Esophagus squamous epithelium (tissue), 5 donors: ENCODE measurements around the gene FLNB. TPM values are rescaled to one million over a fixed set of nuclear protein-coding genes. Genes with fewer than 3 reads are reported as not detected.

Source experiments
- DNase-seq: peaks from one replicate; lab custom pipeline; 2025; lab: John Stamatoyannopoulos, UW
- H3K27ac ChIP-seq, 4 donors: fragments of 200-600 bp; sonication (generic); one replicate each; pipeline ENCODE4 v1.5.1; 2016 to 2019; ENCODE audit warnings: mild to moderate bottlenecking in 1 of 4
- H3K27me3 ChIP-seq, 4 donors: fragments of 200-600 bp; sonication (generic); 1 replicate in 3 of 4; 2 replicates in 1 of 4; pipeline versions ENCODE4 v1.5.1 to v1.6.0; 2017 to 2021; ENCODE audit warnings: antibody characterized with exemption in 1 of 4
- H3K36me3 ChIP-seq, 3 donors: fragments of 200-600 bp; sonication (generic); one replicate each; pipeline ENCODE4 v1.5.1; 2016 to 2019
- H3K4me1 ChIP-seq, 3 donors: fragments of 200-600 bp; sonication (generic); one replicate each; pipeline ENCODE4 v1.5.1; 2017 to 2019
- H3K4me3 ChIP-seq, 4 donors: fragments of 200-600 bp; sonication (generic); 1 replicate in 3 of 4; 2 replicates in 1 of 4; pipeline ENCODE4 v1.5.1; 2016 to 2019; ENCODE audit warnings: mild to moderate bottlenecking in 2 of 4, moderate library complexity in 1 of 4
- H3K9me3 ChIP-seq, 3 donors: fragments of 200-600 bp; sonication (generic); one replicate each; pipeline ENCODE4 v1.5.1; 2016 to 2019
- CTCF ChIP-seq, 6 experiments: fragments of 450-650 bp in 4 of 6; fragments of 200-600 bp in 2 of 6; sonication (generic) in 2 of 6; IDR thresholded peaks; one replicate each; pipeline ENCODE4 v1.5.1; 2016 to 2019; ENCODE audit warnings: antibody characterized with exemption in 6 of 6, mild to moderate bottlenecking in 4 of 6, moderate library complexity in 4 of 6
- POLR2A ChIP-seq, 4 donors: fragments of 450-650 bp; IDR thresholded peaks; one replicate each; pipeline ENCODE4 v1.6.1; 2017; ENCODE audit warnings: antibody characterized with exemption in 4 of 4, mild to moderate bottlenecking in 4 of 4, moderate library complexity in 3 of 4
- WGBS, 2 donors: methylation state at CpG; one replicate each; pipeline ENCODE4 v1.1.5; 2018; 5-methylcytosine and 5-hydroxymethylcytosine counted together
- intact Hi-C: fragments of 100-400 bp; cut with DNase I; formaldehyde crosslinking; loops from one replicate; pipeline ENCODE4 v1.15.0; 2022
- total RNA-seq, 4 donors: library from RNA; depleted of rRNA; stranded (reverse); fragments of >200 nt; gene quantifications; one replicate each; pipeline ENCODE4 v1.1.0, GENCODE V29; 2016
- donor health status: DM: yes; HTN: yes; CAD: no.

FLNB gene
- total RNA-seq, 4 donors from 2014 or later: 65.4 to 77.0 (median 71.5) TPM

GRCh38 chr3:58084788-58085543, 76.7 kb downstream of the FLNB start:
- TF ChIP-seq CTCF (IDR thresholded peaks at IDR 0.05): no peak
- no peak for TF ChIP-seq POLR2A (IDR thresholded peaks at IDR 0.05)
- H3K27me3 ChIP-seq: no peaks in the 10 kb centered on the region
- 83 to 88% methylated on average over 5 of the region's 5 CpGs for WGBS, 2 donors
- intact Hi-C loops: no loop called here
- peaks cover 0 to 57% (median 0%) of the 10 kb centered on the region in 3 donors for H3K36me3 ChIP-seq
- DNase-seq: no peak
- peaks cover 0 to 31% (median 2%) of the 10 kb centered on the region in 3 donors for H3K4me1 ChIP-seq
- no peaks in the 10 kb centered on the region for H3K9me3 ChIP-seq
- peak overlapping the region in 3 of 4 donors; percentile 28 to 41 (median 37) for H3K27ac ChIP-seq
- H3K4me3 ChIP-seq: no peak overlapping the region

GRCh38 chr3:58085616-58086015, 77.4 kb downstream of the FLNB start:
- peak overlapping the region in 2 of 4 donors; percentile 28 to 37 for H3K27ac ChIP-seq
- 65 to 69% methylated on average over 6 of the region's 6 CpGs for WGBS, 2 donors
- intact Hi-C loops: no loop called here

GRCh38 chr3:58088501-58088900, 80.3 kb downstream of the FLNB start:
- intact Hi-C loops: no loop called here
- Histone ChIP-seq H3K27me3 (no peaks in the 10 kb centered on the region), H3K4me3 (no peak overlapping the region), H3K27ac (no peak overlapping the region), H3K36me3 (peaks cover 0 to 25% (median 0%) of the 10 kb centered on the region in 3 donors), H3K9me3 (no peaks in the 10 kb centered on the region), H3K4me1 (peaks cover 0 to 12% (median 0%) of the 10 kb centered on the region in 3 donors)
- WGBS, 2 donors: 82 to 83% methylated on average over 1 to 3 of the region's 3 CpGs
- TF ChIP-seq POLR2A (IDR thresholded peaks at IDR 0.05): no peak
- no peak for TF ChIP-seq CTCF (IDR thresholded peaks at IDR 0.05)
- no peak for DNase-seq

More at GRCh38 chr3:58085616-58086015, 77.4 kb downstream of the FLNB start:
- DNase-seq: no peak
- Histone ChIP-seq H3K27me3 (no peaks in the 10 kb centered on the region), H3K4me1 (peaks cover 0 to 31% (median 2%) of the 10 kb centered on the region in 3 donors), H3K36me3 (peaks cover 0 to 51% (median 0%) of the 10 kb centered on the region in 3 donors), H3K9me3 (no peaks in the 10 kb centered on the region), H3K4me3 (no peak overlapping the region)
- TF ChIP-seq CTCF (IDR thresholded peaks at IDR 0.05) (no peak), POLR2A (IDR thresholded peaks at IDR 0.05) (no peak)

- intact Hi-C loops: no loop called here
- Histone ChIP-seq H3K27me3 (no peaks in the 10 kb centered on the region), H3K4me1 (peaks cover 0 to 4% (median 0%) of the 10 kb centered on the region in 3 donors), H3K4me3 (no peak overlapping the region), H3K9me3 (no peaks in the 10 kb centered on the region), H3K27ac (peak overlapping the region in 1 of 4 donors; percentile 3), H3K36me3 (peaks cover 0 to 26% (median under 1%) of the 10 kb centered on the region in 3 donors)
- no peak for DNase-seq
- TF ChIP-seq POLR2A (IDR thresholded peaks at IDR 0.05): no peak
- no peak for TF ChIP-seq CTCF (IDR thresholded peaks at IDR 0.05)
- 86 to 88% methylated on average over 5 of the region's 5 CpGs for WGBS, 2 donors
Observed at GRCh38 chr3:58090351-58090750, 82.1 kb downstream of the FLNB start.

GRCh38 chr3:58092521-58092920, 84.3 kb downstream of the FLNB start:
- DNase-seq: no peak
- 96 to 99% methylated on average over 4 of the region's 4 CpGs for WGBS, 2 donors
- no peaks in the 10 kb centered on the region for H3K9me3 ChIP-seq
- H3K4me3 ChIP-seq: no peak overlapping the region
- H3K36me3 ChIP-seq: peaks cover 0 to 45% (median 5%) of the 10 kb centered on the region in 3 donors
- intact Hi-C loops: no loop called here
- H3K4me1 ChIP-seq: no peaks in the 10 kb centered on the region
- no peak overlapping the region for H3K27ac ChIP-seq
- TF ChIP-seq POLR2A (IDR thresholded peaks at IDR 0.05) (no peak), CTCF (IDR thresholded peaks at IDR 0.05) (no peak)
- H3K27me3 ChIP-seq: no peaks in the 10 kb centered on the region
